Ishikawa (cell line): ENCODE results near the gene BARX1.

Experiments
- CEBPB ChIP-seq: IDR thresholded peaks from 2 replicates; pipeline ENCODE4 v1.6.1; 2012
- CREB1 ChIP-seq: IDR thresholded peaks from 2 replicates; pipeline ENCODE4 v1.6.1; 2012; ENCODE audit warnings: low read depth
- EGR1 ChIP-seq: IDR thresholded peaks from 2 replicates; pipeline ENCODE4 v1.6.1; 2012
- EP300 ChIP-seq: IDR thresholded peaks from 2 replicates; pipeline ENCODE4 v1.6.1; 2012; ENCODE audit warnings: borderline replicate concordance
- RAD21 ChIP-seq: IDR thresholded peaks from 2 replicates; pipeline ENCODE4 v1.6.1; 2012; ENCODE audit warnings: low read depth
- TAF1 ChIP-seq: IDR thresholded peaks from 2 replicates; pipeline ENCODE4 v1.6.1; 2012; ENCODE audit warnings: low read depth, mild to moderate bottlenecking
- TEAD4 ChIP-seq: IDR thresholded peaks from 2 replicates; pipeline ENCODE4 v1.6.1; 2012
- YY1 ChIP-seq: IDR thresholded peaks from 2 replicates; pipeline ENCODE4 v1.6.1; 2012; ENCODE audit warnings: low read depth
- TF ChIP-seq, protein P1 (sequence below): IDR thresholded peaks from 2 replicates; pipeline ENCODE4 v1.6.1; 2012

DNA sequence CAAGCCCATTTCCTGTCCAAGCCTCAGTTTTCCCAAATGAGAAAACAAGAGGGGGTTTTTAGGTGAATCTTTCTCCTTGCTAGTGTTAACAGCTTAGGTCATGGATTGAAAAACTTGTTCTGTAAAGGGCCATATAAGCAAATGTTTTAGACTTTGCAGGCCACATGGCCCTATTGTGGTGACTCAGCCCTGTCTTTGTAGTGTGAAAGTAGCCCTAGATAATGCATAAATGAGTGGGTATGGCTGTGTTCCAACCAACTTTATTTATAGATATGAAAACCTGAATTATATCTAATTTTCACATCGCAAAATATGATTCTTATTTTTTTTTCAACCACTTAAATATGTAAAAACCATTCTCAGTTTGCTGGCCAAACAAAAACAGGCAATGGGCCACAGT is 6.9 kb upstream of the BARX1 start:
- TF ChIP-seq TAF1 (no peak), TEAD4 (no peak), CREB1 (no peak), RAD21 (no peak), YY1 (no peak), EP300 (no peak), CEBPB (no peak), EGR1 (no peak)
- TF ChIP-seq, protein P1, sequence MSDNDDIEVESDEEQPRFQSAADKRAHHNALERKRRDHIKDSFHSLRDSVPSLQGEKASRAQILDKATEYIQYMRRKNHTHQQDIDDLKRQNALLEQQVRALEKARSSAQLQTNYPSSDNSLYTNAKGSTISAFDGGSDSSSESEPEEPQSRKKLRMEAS, result no peak
